Smooth muscle cell (in vitro differentiated cells): ENCODE measurements around the gene ARHGEF1. TPM values are rescaled to one million over a fixed set of nuclear protein-coding genes. Genes with fewer than 3 reads are reported as not detected.

Experiments
- DNase-seq: peaks from one replicate; lab custom pipeline; 2025; ENCODE audit not compliant: unreplicated experiment; lab: John Stamatoyannopoulos, UW
- H2AFZ ChIP-seq: fragments of 200-600 bp; sonication (generic); 2 replicates; pipeline ENCODE4 v1.6.0; 2016; ENCODE audit warnings: antibody characterized with exemption, low read depth, mild to moderate bottlenecking
- H3F3A ChIP-seq: fragments of 200-600 bp; sonication (generic); 2 replicates; pipeline ENCODE4 v1.6.0; 2017; ENCODE audit warnings: antibody characterized with exemption, low read depth
- H3K27ac ChIP-seq: fragments of 200-600 bp; sonication (generic); 2 replicates; pipeline ENCODE4 v1.5.1; 2016; ENCODE audit warnings: low read depth, mild to moderate bottlenecking
- H3K27me3 ChIP-seq: fragments of 200-600 bp; sonication (generic); 2 replicates; pipeline ENCODE4 v1.6.1; 2016; ENCODE audit warnings: low read depth, mild to moderate bottlenecking
- H3K36me3 ChIP-seq: fragments of 200-600 bp; sonication (generic); 2 replicates; pipeline ENCODE4 v1.5.1; 2016; ENCODE audit warnings: low read depth
- H3K4me1 ChIP-seq: fragments of 200-600 bp; sonication (generic); 2 replicates; pipeline ENCODE4 v1.5.1; 2016; ENCODE audit warnings: low read depth
- H3K4me2 ChIP-seq: fragments of 200-600 bp; sonication (generic); 2 replicates; pipeline ENCODE4 v1.6.0; 2016; ENCODE audit warnings: mild to moderate bottlenecking
- H3K4me3 ChIP-seq: fragments of 200-600 bp; sonication (generic); 2 replicates; pipeline ENCODE4 v1.5.1; 2016; ENCODE audit warnings: mild to moderate bottlenecking
- H3K79me2 ChIP-seq: fragments of 200-600 bp; sonication (generic); 2 replicates; pipeline ENCODE4 v1.6.0; 2016; ENCODE audit warnings: low read depth, mild to moderate bottlenecking
- H3K9ac ChIP-seq: fragments of 200-600 bp; sonication (generic); 2 replicates; pipeline ENCODE4 v1.6.0; 2016; ENCODE audit warnings: low read depth
- H3K9me3 ChIP-seq: fragments of 200-600 bp; sonication (generic); replicated peaks from 2 replicates; pipeline ENCODE4 v1.5.1; 2016; ENCODE audit warnings: low read depth
- H4K20me1 ChIP-seq: fragments of 200-600 bp; sonication (generic); 2 replicates; pipeline ENCODE4 v1.6.0; 2016; ENCODE audit warnings: low read depth
- WGBS: methylation state at CpG from one replicate; pipeline ENCODE4 v1.1.7; 2016; ENCODE audit warnings: low lambda C conversion rate; 5-methylcytosine and 5-hydroxymethylcytosine counted together
- polyA plus RNA-seq: library from polyadenylated mRNA; unstranded; fragments of >200 nt; fragmentation: Nextera tagmentation; extraction: Ambion mirVana; gene quantifications from 2 replicates; pipeline ENCODE4 v1.2.1, GENCODE V29; 2016
- total RNA-seq: library from RNA; depleted of rRNA; stranded (reverse); fragments of >200 nt; gene quantifications from 2 replicates; pipeline ENCODE4 v1.2.3, GENCODE V29; 2014
- TF ChIP-seq, protein P1 (sequence below): fragments of 200-600 bp; sonication (generic); IDR thresholded peaks from 2 replicates; pipeline ENCODE4 v1.5.1; 2017; ENCODE audit warnings: borderline replicate concordance, mild to moderate bottlenecking, antibody characterized with exemption; ENCODE audit not compliant: insufficient read depth, poor library complexity, severe bottlenecking

ARHGEF1 gene
- 24.2 and 24.3 TPM in 2 replicates for total RNA-seq
- polyA plus RNA-seq: 69.6 and 78.6 TPM in 2 replicates

- H2AFZ ChIP-seq: peak within 1 kb of the TSS; percentile 51
- H3K36me3 ChIP-seq: no peaks in the 10 kb centered on the region
- H3F3A ChIP-seq: peaks cover 17% of the 10 kb centered on the region
- peak within 1 kb of the TSS; percentile 12 for H3K9ac ChIP-seq
- no peaks in the 10 kb centered on the region for H3K9me3 ChIP-seq
- H3K4me1 ChIP-seq: no peaks in the 10 kb centered on the region
- 9% methylated on average over 25 of the region's 80 CpGs for WGBS
- peak within 1 kb of the TSS; percentile 96 for H3K4me2 ChIP-seq
- no peaks in the 10 kb centered on the region for H3K27me3 ChIP-seq
- H3K27ac ChIP-seq: no peak within 1 kb of the TSS
- peak within 1 kb of the TSS; percentile 83 for H3K4me3 ChIP-seq
- TF ChIP-seq, protein P1, sequence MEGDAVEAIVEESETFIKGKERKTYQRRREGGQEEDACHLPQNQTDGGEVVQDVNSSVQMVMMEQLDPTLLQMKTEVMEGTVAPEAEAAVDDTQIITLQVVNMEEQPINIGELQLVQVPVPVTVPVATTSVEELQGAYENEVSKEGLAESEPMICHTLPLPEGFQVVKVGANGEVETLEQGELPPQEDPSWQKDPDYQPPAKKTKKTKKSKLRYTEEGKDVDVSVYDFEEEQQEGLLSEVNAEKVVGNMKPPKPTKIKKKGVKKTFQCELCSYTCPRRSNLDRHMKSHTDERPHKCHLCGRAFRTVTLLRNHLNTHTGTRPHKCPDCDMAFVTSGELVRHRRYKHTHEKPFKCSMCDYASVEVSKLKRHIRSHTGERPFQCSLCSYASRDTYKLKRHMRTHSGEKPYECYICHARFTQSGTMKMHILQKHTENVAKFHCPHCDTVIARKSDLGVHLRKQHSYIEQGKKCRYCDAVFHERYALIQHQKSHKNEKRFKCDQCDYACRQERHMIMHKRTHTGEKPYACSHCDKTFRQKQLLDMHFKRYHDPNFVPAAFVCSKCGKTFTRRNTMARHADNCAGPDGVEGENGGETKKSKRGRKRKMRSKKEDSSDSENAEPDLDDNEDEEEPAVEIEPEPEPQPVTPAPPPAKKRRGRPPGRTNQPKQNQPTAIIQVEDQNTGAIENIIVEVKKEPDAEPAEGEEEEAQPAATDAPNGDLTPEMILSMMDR: no peak
- peaks cover 7% of the 10 kb centered on the region for H4K20me1 ChIP-seq
- peaks cover 23% of the 10 kb centered on the region for H3K79me2 ChIP-seq
- DNase-seq: peak; percentile 16
Measured at GRCh38 chr19:41882568-41883462, at the start of gene ARHGEF1. Gene ARHGEF1 (plus strand): TSS chr19:41883184. CDS start chr19:41888083, 4,899 bp downstream.

- H3K9me3 ChIP-seq: no peaks in the 10 kb centered on the region
- TF ChIP-seq, protein P1: no peak
- H3K4me1 ChIP-seq: no peaks in the 10 kb centered on the region
- peaks cover 7% of the 10 kb centered on the region for H3K27me3 ChIP-seq
- H3K9ac ChIP-seq: no peak overlapping the region
- no peaks in the 10 kb centered on the region for H3K79me2 ChIP-seq
- H3K27ac ChIP-seq: no peak overlapping the region
- DNase-seq: no peak
- no peaks in the 10 kb centered on the region for H3K36me3 ChIP-seq
- H4K20me1 ChIP-seq: no peaks in the 10 kb centered on the region
- no peak overlapping the region for H2AFZ ChIP-seq
- no peak overlapping the region for H3K4me3 ChIP-seq
- H3K4me2 ChIP-seq: no peak overlapping the region
- no peaks in the 10 kb centered on the region for H3F3A ChIP-seq
- WGBS: 68% methylated on average over 12 of the region's 13 CpGs
Measured at GRCh38 chr19:41837981-41838708, 44.8 kb upstream of the ARHGEF1 start.

DNA sequence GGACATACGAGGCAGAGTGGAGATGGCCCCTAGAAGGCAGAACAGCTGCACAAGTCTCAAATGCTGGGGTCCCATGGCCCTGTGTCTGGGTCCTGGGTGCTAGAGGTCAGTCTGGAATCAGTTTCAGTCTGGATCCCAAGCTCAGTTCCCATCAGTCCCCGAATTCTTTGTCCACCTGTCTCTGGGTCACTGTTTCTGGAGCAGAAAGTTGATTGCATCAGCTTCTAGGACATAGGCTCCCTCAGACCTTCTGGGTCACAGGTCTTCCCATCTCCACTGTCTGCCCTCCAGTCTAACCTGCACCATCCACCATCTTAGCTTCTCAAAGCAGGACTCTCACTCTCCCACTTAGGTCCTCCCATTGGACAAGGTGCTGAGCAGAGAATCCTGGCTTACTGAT, 43.8 kb upstream of the ARHGEF1 start:
- H2AFZ ChIP-seq: no peak overlapping the region
- no peak overlapping the region for H3K4me3 ChIP-seq
- 49% methylated on average over 2 of the region's 2 CpGs for WGBS
- H3K79me2 ChIP-seq: no peaks in the 10 kb centered on the region
- no peak for DNase-seq
- H3K4me2 ChIP-seq: no peak overlapping the region
- TF ChIP-seq, protein P1: no peak
- H3F3A ChIP-seq: no peaks in the 10 kb centered on the region
- H3K4me1 ChIP-seq: no peaks in the 10 kb centered on the region
- peaks cover 7% of the 10 kb centered on the region for H3K27me3 ChIP-seq
- H3K9me3 ChIP-seq: no peaks in the 10 kb centered on the region
- no peak overlapping the region for H3K9ac ChIP-seq
- no peaks in the 10 kb centered on the region for H3K36me3 ChIP-seq
- no peak overlapping the region for H3K27ac ChIP-seq
- H4K20me1 ChIP-seq: no peaks in the 10 kb centered on the region
